ENCODE results near the gene NBEAL2.
"Not testable (repeated sequence)": the region's sequence is repeated elsewhere in the genome, so short reads cannot be mapped to it uniquely, and the experiment has no call there.

Gene NBEAL2

DNA sequence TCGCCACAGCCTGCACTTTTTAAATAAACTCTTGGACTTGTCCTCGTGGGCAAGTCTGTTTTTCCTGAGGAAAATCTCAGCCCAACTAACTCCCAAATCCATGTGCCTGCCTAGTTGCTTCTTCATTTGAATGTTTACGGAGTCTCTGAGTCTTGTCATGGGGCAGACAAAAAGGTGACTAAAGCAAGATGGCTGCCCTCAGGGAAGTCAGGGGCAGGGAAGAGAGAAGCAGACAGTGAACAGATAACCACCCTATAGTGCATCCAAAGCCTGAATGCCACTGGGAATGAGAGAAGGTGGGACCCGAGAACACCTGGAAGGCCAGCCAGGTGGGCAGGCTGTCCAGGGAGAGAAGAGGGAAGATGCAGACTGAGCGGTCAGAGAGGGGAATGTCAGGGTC is 24.3 kb upstream of the NBEAL2 start:
- Histone ChIP-seq H3K4me3 (ENCODE audit: low read depth, low read length) (no peak overlapping the region), H3K27ac (ENCODE audit: low read depth, low read length) (no peak overlapping the region), H3K27me3 (ENCODE audit: control insufficient read depth, insufficient read depth, low read length) (no peaks in the 10 kb centered on the region), H3K4me1 (ENCODE audit: control insufficient read depth, insufficient read depth, low read length) (peaks cover 36% of the 10 kb centered on the region), H3K36me3 (ENCODE audit: control insufficient read depth, insufficient read depth, low read length) (peaks cover 2% of the 10 kb centered on the region; the same call in 1 of the 2 replicates), H3K9me3 (ENCODE audit: control insufficient read depth, insufficient read depth, low read depth, low read length) (no peaks in the 10 kb centered on the region), H3K9ac (ENCODE audit: low read length) (no peak overlapping the region)

DNA sequence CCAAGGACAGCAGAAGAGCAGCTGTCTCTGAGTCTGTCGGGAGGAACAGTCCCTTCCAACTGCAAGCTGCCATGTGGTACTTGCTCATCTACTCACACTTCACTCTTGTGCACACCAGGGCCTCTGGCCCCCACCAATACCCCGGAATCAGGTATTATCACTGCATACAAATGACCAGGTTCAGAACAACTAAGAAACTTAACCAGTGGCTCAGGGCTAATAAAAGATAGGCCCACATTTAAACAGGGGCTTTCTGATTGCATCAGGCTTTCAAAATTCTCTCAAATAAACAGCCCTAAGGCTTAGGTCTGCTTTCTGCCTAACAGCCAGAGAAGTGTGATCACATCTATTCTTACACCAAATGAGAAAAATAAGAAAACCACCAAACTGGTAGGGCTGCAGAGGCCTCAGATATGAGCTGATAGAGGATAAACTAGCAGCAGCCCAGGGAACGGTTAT is 23.6 kb upstream of the NBEAL2 start:
- H3K9me3 ChIP-seq (ENCODE audit: control insufficient read depth, insufficient read depth, low read depth, low read length), result no peaks in the 10 kb centered on the region
- peaks cover 2% of the 10 kb centered on the region; the same call in 1 of the 2 replicates for H3K36me3 ChIP-seq (ENCODE audit: control insufficient read depth, insufficient read depth, low read length)
- no peaks in the 10 kb centered on the region for H3K27me3 ChIP-seq (ENCODE audit: control insufficient read depth, insufficient read depth, low read length)
- no peak overlapping the region for H3K4me3 ChIP-seq (ENCODE audit: low read depth, low read length)
- no peak overlapping the region for H3K9ac ChIP-seq (ENCODE audit: low read length)
- H3K27ac ChIP-seq (ENCODE audit: low read depth, low read length), result no peak overlapping the region; the same call in 1 of the 2 replicates
- peaks cover 41% of the 10 kb centered on the region for H3K4me1 ChIP-seq (ENCODE audit: control insufficient read depth, insufficient read depth, low read length)

DNA sequence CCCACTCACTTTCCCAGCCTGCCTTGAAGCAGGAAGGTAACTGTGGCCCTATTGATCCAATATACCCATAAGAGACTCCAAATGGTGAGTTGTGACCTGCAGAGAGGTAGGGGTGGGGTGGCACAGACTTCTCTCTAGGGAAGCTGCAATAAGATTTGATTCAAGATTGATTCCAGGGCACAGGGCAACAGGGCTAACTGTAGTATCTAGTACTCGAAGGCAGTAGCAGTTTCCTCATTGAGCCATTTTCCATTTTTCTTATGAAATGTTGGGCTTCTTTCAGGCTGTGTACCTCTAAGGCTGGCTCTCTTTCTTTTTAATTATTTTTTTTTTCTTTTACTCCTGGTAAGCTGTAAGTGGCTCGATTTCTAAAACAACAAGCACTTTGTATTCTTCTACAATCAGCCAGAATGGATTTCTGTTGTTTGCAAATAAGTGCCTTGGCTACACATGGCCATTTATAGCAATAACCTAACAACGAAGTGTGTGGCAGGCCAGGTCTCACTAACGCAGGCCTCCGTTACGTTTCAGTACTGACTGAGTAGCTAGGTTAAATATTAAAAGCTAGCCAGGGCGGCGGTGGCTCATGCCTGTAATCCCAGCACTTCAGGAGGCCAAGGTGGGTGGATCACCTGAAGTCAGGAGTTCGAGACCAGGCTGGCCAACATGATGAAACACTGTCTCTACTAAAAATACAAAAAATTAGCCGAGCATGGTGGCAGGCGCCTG is 22.2 kb upstream of the NBEAL2 start:
- H3K9ac ChIP-seq (ENCODE audit: low read length), result no peak overlapping the region
- H3K27me3 ChIP-seq (ENCODE audit: control insufficient read depth, insufficient read depth, low read length), result no peaks in the 10 kb centered on the region
- H3K9me3 ChIP-seq (ENCODE audit: control insufficient read depth, insufficient read depth, low read depth, low read length), result no peaks in the 10 kb centered on the region
- peaks cover 49% of the 10 kb centered on the region for H3K4me1 ChIP-seq (ENCODE audit: control insufficient read depth, insufficient read depth, low read length)
- no peak overlapping the region for H3K27ac ChIP-seq (ENCODE audit: low read depth, low read length)
- peaks cover 2% of the 10 kb centered on the region; the same call in 1 of the 2 replicates for H3K36me3 ChIP-seq (ENCODE audit: control insufficient read depth, insufficient read depth, low read length)
- no peak overlapping the region for H3K4me3 ChIP-seq (ENCODE audit: low read depth, low read length)

DNA sequence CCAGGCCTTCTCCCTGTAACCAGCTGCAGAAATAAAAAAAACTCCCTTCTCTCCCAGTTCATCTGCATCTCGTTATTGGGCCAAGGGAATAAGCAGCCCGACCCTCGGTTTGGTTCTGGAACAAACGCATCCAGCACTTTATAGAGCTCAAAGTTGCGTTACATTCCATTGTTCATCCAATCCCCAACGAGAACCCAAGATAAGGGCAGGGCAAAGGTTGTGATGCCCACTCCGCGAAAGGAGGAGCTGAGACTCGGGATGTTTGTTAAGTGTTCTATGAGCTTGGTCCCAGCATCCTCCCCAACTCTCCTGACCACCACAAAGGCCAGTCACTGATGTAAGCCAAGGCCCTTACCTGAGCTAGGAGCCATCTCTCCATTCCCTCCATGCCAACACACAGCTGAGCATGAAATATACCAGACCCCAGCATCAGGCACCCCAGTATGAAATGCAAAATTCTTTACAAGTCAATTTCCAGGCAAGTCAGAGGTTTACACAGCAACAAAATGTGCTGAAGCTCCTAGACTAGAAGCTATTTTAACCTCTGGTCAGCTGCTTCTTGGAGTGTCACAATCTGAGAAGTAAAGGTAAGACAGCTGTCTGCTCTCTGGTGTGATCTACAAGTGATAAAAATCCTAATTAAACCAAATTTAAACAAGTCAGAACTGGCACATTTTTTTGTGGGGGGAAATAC is 20.9 kb upstream of the NBEAL2 start:
- no peak overlapping the region for H3K27ac ChIP-seq (ENCODE audit: low read depth, low read length)
- peaks cover 41% of the 10 kb centered on the region for H3K4me1 ChIP-seq (ENCODE audit: control insufficient read depth, insufficient read depth, low read length)
- H3K4me3 ChIP-seq (ENCODE audit: low read depth, low read length), result no peak overlapping the region
- peaks cover 9% of the 10 kb centered on the region for H3K36me3 ChIP-seq (ENCODE audit: control insufficient read depth, insufficient read depth, low read length)
- peaks cover 8% of the 10 kb centered on the region for H3K9me3 ChIP-seq (ENCODE audit: control insufficient read depth, insufficient read depth, low read depth, low read length)
- no peaks in the 10 kb centered on the region for H3K27me3 ChIP-seq (ENCODE audit: control insufficient read depth, insufficient read depth, low read length)
- H3K9ac ChIP-seq (ENCODE audit: low read length), result no peak overlapping the region

DNA sequence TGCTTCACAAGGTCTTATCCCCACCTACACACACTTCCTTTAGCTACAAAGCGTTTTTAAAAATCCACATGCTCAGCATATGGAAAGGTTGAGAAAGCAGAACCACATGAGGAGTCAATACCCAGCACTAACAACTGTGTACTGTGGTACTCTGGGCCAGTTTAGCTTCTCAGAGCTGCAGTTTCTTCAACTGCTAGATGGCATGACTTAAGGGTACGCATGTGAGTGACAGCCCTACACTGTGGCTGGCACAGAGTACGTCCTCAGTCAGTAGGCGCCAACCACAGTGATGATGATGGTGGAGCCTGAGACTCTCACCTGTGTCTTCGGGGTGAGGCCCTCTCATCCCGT is 20.3 kb upstream of the NBEAL2 start:
- no peak overlapping the region for H3K27ac ChIP-seq (ENCODE audit: low read depth, low read length)
- H3K4me3 ChIP-seq (ENCODE audit: low read depth, low read length), result no peak overlapping the region
- peaks cover 8% of the 10 kb centered on the region for H3K9me3 ChIP-seq (ENCODE audit: control insufficient read depth, insufficient read depth, low read depth, low read length)
- no peaks in the 10 kb centered on the region for H3K27me3 ChIP-seq (ENCODE audit: control insufficient read depth, insufficient read depth, low read length)
- H3K36me3 ChIP-seq (ENCODE audit: control insufficient read depth, insufficient read depth, low read length), result peaks cover 9% of the 10 kb centered on the region
- H3K4me1 ChIP-seq (ENCODE audit: control insufficient read depth, insufficient read depth, low read length), result peaks cover 35% of the 10 kb centered on the region
- no peak overlapping the region for H3K9ac ChIP-seq (ENCODE audit: low read length)

DNA sequence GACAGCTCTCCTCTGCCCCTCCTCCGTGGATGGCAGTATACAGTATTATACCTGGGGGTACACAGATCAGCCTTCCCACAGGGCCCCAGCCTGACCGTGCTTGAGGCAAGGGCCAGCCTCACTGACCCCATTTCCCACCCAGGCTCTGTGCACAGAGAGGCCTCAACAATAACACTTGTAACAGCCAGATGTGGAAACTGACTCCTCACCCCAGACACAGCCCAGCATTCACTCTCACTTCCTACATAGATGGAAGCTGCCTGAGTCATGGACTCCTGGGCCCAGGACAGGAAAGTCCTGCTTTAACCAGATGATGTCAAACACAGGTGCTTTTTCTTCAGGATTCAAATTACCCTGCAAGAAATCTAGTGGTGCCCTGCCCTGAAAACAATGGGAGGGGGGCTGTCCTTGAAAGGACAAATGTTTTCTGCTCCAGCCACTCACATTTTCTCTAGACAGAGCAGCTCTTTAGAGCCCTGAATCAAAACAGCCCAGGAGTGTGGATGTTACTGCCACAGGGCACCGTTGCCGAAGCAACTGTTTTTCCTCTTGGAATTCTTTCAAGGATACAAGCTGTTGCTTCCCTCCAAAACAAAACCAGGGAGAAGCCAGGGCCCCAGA is 19.3 kb upstream of the NBEAL2 start:
- Histone ChIP-seq H3K36me3 (ENCODE audit: control insufficient read depth, insufficient read depth, low read length) (peaks cover 13% of the 10 kb centered on the region), H3K9ac (ENCODE audit: low read length) (no peak overlapping the region), H3K27ac (ENCODE audit: low read depth, low read length) (no peak overlapping the region), H3K4me3 (ENCODE audit: low read depth, low read length) (no peak overlapping the region), H3K9me3 (ENCODE audit: control insufficient read depth, insufficient read depth, low read depth, low read length) (peaks cover 9% of the 10 kb centered on the region), H3K27me3 (ENCODE audit: control insufficient read depth, insufficient read depth, low read length) (no peaks in the 10 kb centered on the region), H3K4me1 (ENCODE audit: control insufficient read depth, insufficient read depth, low read length) (peaks cover 32% of the 10 kb centered on the region)

DNA sequence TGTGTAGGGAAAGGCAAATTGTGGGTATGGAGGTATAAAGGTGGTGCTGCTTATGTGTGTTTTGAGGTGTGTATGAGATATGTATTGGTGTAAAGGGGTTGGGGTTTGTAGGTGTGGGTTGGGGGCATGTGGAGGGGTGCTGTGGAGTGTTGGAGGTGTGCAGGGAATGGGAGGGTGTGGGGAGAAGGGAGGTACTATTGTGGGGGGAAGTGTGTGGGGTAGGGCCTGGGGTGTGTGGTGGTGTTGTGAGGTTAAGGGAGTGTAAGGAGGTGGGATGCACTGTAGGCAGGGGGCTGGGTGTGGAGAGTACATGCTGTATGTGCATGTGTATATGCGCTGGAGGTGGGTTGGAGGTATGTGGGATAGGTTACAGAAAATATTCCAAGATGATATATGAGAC is 18.6 kb upstream of the NBEAL2 start:
- Histone ChIP-seq H3K36me3 (ENCODE audit: control insufficient read depth, insufficient read depth, low read length) (peaks cover 19% of the 10 kb centered on the region), H3K9ac (ENCODE audit: low read length) (no peak overlapping the region), H3K27me3 (ENCODE audit: control insufficient read depth, insufficient read depth, low read length) (no peaks in the 10 kb centered on the region), H3K9me3 (ENCODE audit: control insufficient read depth, insufficient read depth, low read depth, low read length) (peaks cover 15% of the 10 kb centered on the region), H3K27ac (ENCODE audit: low read depth, low read length) (no peak overlapping the region), H3K4me1 (ENCODE audit: control insufficient read depth, insufficient read depth, low read length) (peaks cover 32% of the 10 kb centered on the region), H3K4me3 (ENCODE audit: low read depth, low read length) (no peak overlapping the region)

DNA sequence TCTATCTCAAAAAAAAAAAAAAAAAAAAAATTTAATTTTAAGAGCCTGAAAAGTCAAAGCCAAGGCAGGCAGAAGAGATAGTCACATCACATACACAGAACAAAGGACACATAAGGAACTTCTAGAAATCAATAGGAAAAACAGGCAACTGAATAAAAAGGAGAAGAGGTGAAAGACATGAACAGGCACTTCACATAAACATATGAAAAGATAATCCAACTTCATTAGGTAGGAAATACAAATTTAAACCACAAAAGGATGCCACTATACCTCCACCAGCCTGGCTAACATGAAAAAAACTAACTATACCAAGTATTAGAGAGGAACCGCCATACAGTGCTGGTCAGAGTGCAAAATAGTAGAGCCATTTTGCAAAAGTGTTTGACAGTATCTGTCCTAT is 17.0 kb upstream of the NBEAL2 start:
- Histone ChIP-seq H3K4me1 (ENCODE audit: control insufficient read depth, insufficient read depth, low read length) (peaks cover 38% of the 10 kb centered on the region), H3K4me3 (ENCODE audit: low read depth, low read length) (no peak overlapping the region), H3K9me3 (ENCODE audit: control insufficient read depth, insufficient read depth, low read depth, low read length) (peaks cover 18% of the 10 kb centered on the region), H3K36me3 (ENCODE audit: control insufficient read depth, insufficient read depth, low read length) (peaks cover 22% of the 10 kb centered on the region), H3K9ac (ENCODE audit: low read length) (no peak overlapping the region), H3K27ac (ENCODE audit: low read depth, low read length) (no peak overlapping the region), H3K27me3 (ENCODE audit: control insufficient read depth, insufficient read depth, low read length) (no peaks in the 10 kb centered on the region)

DNA sequence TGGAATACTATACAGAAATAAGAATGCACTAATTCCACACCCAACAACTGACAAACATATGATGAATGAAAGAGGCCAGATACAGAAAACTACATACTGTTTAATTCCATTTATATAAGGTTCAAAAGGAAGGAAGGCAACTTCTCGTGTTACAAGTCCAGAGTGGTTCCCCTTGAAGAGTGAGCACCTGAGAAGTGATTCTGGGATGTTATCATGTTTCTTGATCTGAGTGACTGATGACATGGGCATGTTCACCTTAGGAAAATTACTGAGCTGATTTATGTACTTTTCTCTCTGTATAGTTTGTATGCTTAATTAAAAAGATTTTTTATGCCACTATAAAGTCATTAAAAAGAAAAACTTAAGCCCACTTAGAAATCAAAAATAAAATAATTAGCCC is 16.5 kb upstream of the NBEAL2 start:
- H3K27ac ChIP-seq (ENCODE audit: low read depth, low read length), result no peak overlapping the region
- H3K4me1 ChIP-seq (ENCODE audit: control insufficient read depth, insufficient read depth, low read length), result peaks cover 41% of the 10 kb centered on the region
- H3K9me3 ChIP-seq (ENCODE audit: control insufficient read depth, insufficient read depth, low read depth, low read length), result peaks cover 18% of the 10 kb centered on the region
- H3K9ac ChIP-seq (ENCODE audit: low read length), result no peak overlapping the region
- peaks cover 22% of the 10 kb centered on the region for H3K36me3 ChIP-seq (ENCODE audit: control insufficient read depth, insufficient read depth, low read length)
- no peaks in the 10 kb centered on the region for H3K27me3 ChIP-seq (ENCODE audit: control insufficient read depth, insufficient read depth, low read length)
- H3K4me3 ChIP-seq (ENCODE audit: low read depth, low read length), result no peak overlapping the region

DNA sequence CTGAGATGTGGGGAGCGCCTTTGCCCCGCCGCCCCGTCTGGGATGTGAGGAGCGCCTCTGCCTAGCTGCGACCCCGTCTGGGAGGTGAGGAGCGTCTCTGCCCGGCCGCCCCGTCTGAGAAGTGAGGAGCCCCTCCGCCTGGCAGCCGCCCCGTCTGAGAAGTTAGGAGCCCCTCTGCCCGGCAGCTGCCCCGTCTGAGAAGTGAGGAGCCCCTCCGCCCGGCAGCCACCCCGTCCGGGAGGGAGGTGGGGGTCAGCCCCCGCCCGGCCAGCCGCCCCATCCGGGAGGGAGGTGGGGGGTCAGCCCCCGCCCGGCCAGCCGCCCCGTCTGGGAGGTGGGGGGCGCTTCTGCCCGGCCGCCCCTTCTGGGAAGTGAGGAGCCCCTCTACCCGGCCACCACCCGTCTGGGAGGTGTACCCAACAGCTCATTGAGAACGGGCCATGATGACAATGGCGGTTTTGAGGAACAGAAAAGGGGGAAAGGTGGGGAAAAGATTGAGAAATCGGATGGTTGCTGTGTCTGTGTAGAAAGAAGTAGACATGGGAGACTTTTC is 15.4 kb upstream of the NBEAL2 start:
- H3K4me1 ChIP-seq (ENCODE audit: control insufficient read depth, insufficient read depth, low read length), result peaks cover 38% of the 10 kb centered on the region
- peaks cover 18% of the 10 kb centered on the region for H3K9me3 ChIP-seq (ENCODE audit: control insufficient read depth, insufficient read depth, low read depth, low read length)
- not testable (repeated sequence) for H3K27me3 ChIP-seq (ENCODE audit: control insufficient read depth, insufficient read depth, low read length); H3K9ac ChIP-seq (ENCODE audit: low read length); H3K27ac ChIP-seq (ENCODE audit: low read depth, low read length); H3K4me3 ChIP-seq (ENCODE audit: low read depth, low read length)
- H3K36me3 ChIP-seq (ENCODE audit: control insufficient read depth, insufficient read depth, low read length), result peaks cover 27% of the 10 kb centered on the region

DNA sequence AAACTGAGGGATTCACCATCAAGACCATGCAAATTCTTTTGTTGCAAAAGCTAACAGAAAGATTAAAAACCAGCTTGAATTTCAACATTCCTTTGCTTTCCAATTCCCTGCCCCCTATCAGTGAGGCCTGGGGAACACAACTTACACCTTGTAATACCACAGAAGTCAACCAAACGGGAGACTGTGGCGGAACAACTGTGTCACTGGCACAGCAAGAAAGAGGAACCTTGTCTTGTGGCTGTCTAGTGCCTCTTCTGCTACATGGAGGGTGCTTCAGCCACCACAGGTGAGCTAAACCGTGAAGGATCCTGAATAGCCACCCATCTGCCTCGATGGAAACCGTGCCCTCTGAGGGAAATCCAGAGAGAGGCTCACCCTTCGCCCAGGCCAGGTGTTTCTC is 14.3 kb upstream of the NBEAL2 start:
- Histone ChIP-seq H3K36me3 (ENCODE audit: control insufficient read depth, insufficient read depth, low read length) (peaks cover 29% of the 10 kb centered on the region), H3K9ac (ENCODE audit: low read length) (no peak overlapping the region), H3K4me1 (ENCODE audit: control insufficient read depth, insufficient read depth, low read length) (peaks cover 34% of the 10 kb centered on the region), H3K9me3 (ENCODE audit: control insufficient read depth, insufficient read depth, low read depth, low read length) (peaks cover 18% of the 10 kb centered on the region), H3K27me3 (ENCODE audit: control insufficient read depth, insufficient read depth, low read length) (no peaks in the 10 kb centered on the region), H3K27ac (ENCODE audit: low read depth, low read length) (no peak overlapping the region), H3K4me3 (ENCODE audit: low read depth, low read length) (no peak overlapping the region)
